ENCODE measurements around the gene FARP2.

DNA sequence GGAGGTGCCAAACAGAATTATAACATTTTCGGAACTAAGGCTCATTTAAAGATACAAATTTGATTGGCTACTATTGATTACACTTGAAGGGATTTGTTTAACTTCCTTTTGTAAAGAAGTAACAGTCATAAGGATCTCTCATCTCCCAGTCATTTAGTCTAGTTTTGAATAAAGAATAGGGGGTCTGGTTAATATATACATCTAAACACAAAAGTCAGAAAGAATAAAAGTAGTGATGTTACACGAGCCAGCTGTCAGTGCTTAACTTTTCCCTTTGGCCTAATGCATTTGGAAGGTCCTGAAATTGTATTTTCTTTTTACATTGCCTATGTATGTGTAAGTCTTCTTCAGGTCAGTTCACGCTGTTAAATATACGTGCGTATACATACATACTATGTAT lies 32.3 kb upstream of the FARP2 start:
- TF ChIP-seq, protein P1, sequence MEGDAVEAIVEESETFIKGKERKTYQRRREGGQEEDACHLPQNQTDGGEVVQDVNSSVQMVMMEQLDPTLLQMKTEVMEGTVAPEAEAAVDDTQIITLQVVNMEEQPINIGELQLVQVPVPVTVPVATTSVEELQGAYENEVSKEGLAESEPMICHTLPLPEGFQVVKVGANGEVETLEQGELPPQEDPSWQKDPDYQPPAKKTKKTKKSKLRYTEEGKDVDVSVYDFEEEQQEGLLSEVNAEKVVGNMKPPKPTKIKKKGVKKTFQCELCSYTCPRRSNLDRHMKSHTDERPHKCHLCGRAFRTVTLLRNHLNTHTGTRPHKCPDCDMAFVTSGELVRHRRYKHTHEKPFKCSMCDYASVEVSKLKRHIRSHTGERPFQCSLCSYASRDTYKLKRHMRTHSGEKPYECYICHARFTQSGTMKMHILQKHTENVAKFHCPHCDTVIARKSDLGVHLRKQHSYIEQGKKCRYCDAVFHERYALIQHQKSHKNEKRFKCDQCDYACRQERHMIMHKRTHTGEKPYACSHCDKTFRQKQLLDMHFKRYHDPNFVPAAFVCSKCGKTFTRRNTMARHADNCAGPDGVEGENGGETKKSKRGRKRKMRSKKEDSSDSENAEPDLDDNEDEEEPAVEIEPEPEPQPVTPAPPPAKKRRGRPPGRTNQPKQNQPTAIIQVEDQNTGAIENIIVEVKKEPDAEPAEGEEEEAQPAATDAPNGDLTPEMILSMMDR (IDR thresholded peaks at IDR 0.05) = no peak
- TF ChIP-seq ZFX (IDR thresholded peaks at IDR 0.05; ENCODE audit: borderline replicate concordance) = no peak
